CD4-positive, alpha-beta T cell (primary cell): ENCODE data around the gene COX11. TPM values are rescaled to one million over a fixed set of nuclear protein-coding genes. Genes with fewer than 3 reads are reported as not detected.
A peak's percentile ranks its signal among the peaks of the same experiment; 100 is the strongest.

Experiments used
- ATAC-seq: fragments of 200-7000 bp; cut with Tn5 transposase; one replicate; pipeline ENCODE4 v1.10.0; 2022; ENCODE audit warnings: mild to moderate bottlenecking; ENCODE audit not compliant: poor library complexity
- CTCF ChIA-PET: fragments of 350-600 bp; sonication (Branson Sonifier 250); formaldehyde crosslinking; loops from one replicate; lab custom pipeline; 2021; ENCODE audit warnings: antibody characterized with exemption, inconsistent platforms; lab: Charles Lee
- POLR2A ChIA-PET: fragments of 350-600 bp; sonication (Branson Sonifier 250); formaldehyde crosslinking; loops from one replicate; lab custom pipeline; 2021; ENCODE audit warnings: antibody characterized with exemption, inconsistent platforms; lab: Charles Lee
- DNase-seq, 14 experiments: peaks; one replicate each; pipeline ENCODE4 v3.0.0-alpha.2; 2013 to 2020; ENCODE audit warnings: mixed read lengths in 2 of 14
- H3K27ac ChIP-seq, 2 donors: one replicate each; pipeline versions ENCODE4 v1.5.1 to v1.7.0; 2013; ENCODE audit warnings: low read length in 2 of 2, low read depth in 1 of 2, mild to moderate bottlenecking in 1 of 2
- H3K27me3 ChIP-seq, 2 experiments: 1 replicate in 1 of 2; 2 replicates in 1 of 2; pipeline versions ENCODE4 v1.6.1 to v1.7.0; 2013; ENCODE audit warnings: low read length in 2 of 2, control low read depth in 1 of 2, mild to moderate bottlenecking in 1 of 2, moderate library complexity in 1 of 2; ENCODE audit not compliant: insufficient read depth in 2 of 2, control insufficient read depth in 1 of 2
- H3K36me3 ChIP-seq: one replicate; pipeline ENCODE4 v1.6.1; 2013; ENCODE audit warnings: low read length, control low read depth; ENCODE audit not compliant: insufficient read depth
- H3K4me1 ChIP-seq: one replicate; pipeline ENCODE4 v1.6.1; 2013; ENCODE audit warnings: low read length, control low read depth; ENCODE audit not compliant: insufficient read depth
- H3K4me3 ChIP-seq: one replicate; pipeline ENCODE4 v1.5.1; 2013; ENCODE audit warnings: mild to moderate bottlenecking, low read length, moderate library complexity
- H3K9me3 ChIP-seq, 2 experiments: 1 replicate in 1 of 2; 2 replicates in 1 of 2; pipeline versions ENCODE4 v1.6.1 to v1.7.0; 2013; ENCODE audit warnings: low read length in 2 of 2, mild to moderate bottlenecking in 2 of 2, control low read depth in 1 of 2, moderate library complexity in 1 of 2; ENCODE audit not compliant: control insufficient read depth in 1 of 2, insufficient read depth in 1 of 2
- H3K27ac Mint-ChIP-seq: one replicate; pipeline ENCODE4 v1.8.0; 2020; ENCODE audit warnings: mixed read lengths
- H3K27me3 Mint-ChIP-seq: one replicate; pipeline ENCODE4 v1.8.0; 2021; ENCODE audit warnings: mixed read lengths
- H3K36me3 Mint-ChIP-seq: one replicate; pipeline ENCODE4 v1.8.0; 2021; ENCODE audit warnings: low read depth, mixed read lengths
- H3K4me1 Mint-ChIP-seq: one replicate; pipeline ENCODE4 v1.8.0; 2021; ENCODE audit warnings: low read depth, mixed read lengths
- H3K4me3 Mint-ChIP-seq: one replicate; pipeline ENCODE4 v1.8.0; 2020; ENCODE audit warnings: mild to moderate bottlenecking, mixed read lengths
- H3K9me3 Mint-ChIP-seq: one replicate; pipeline ENCODE4 v1.8.0; 2020; ENCODE audit warnings: mixed read lengths
- CTCF ChIP-seq: fragments of 200-600 bp; IDR thresholded peaks from one replicate; pipeline ENCODE4 v1.8.0; 2022; ENCODE audit warnings: antibody characterized with exemption, mild to moderate bottlenecking
- intact Hi-C, 2 experiments: fragments of 100-400 bp; cut with DNase I in 1 of 2; cut with micrococcal nuclease in 1 of 2; formaldehyde crosslinking; loops; one replicate each; pipeline versions ENCODE4 v1.15.1 to v1.9.0; 2023 to 2025; cut with DNase I, micrococcal nuclease
- total RNA-seq, 174 experiments: library from RNA in 2 of 174; stranded (reverse) in 2 of 174; gene quantifications; one replicate each; pipeline ENCODE4 v1.2.3 and lab custom pipeline; 2021 to 2026

COX11 gene
- total RNA-seq, 2 experiments from 2014 or later = 24.1 to 30.3 TPM

GRCh38 chr17:54971147-54971546 is 2.7 kb upstream of the COX11 start:
- POLR2A ChIA-PET = interaction anchor here (0.5 kb wide), 1 partner anchor 21 kb away, joined by 3 read pairs; no protein-coding TSS in a partner anchor

GRCh38 chr17:54969658-54970572 is 1.5 kb upstream of the COX11 start:
- intact Hi-C loops = loop anchor here in 1 of 2 experiments (5.0 to 10.0 kb wide), 3 partner anchors 267 to 452 kb away; partner anchors contain the start of genes HLF and MMD
- CTCF ChIA-PET = no interaction called here

More at GRCh38 chr17:54971147-54971546, 2.7 kb upstream of the COX11 start:
- Mint-ChIP-seq H3K4me3 (no peak overlapping the region), H3K27me3 (no peaks in the 10 kb centered on the region), H3K9me3 (no peaks in the 10 kb centered on the region), H3K27ac (no peak overlapping the region), H3K4me1 (peaks cover 5% of the 10 kb centered on the region), H3K36me3 (peaks cover 6% of the 10 kb centered on the region)
- TF ChIP-seq CTCF = no peak
- CTCF ChIA-PET = no interaction called here
- Histone ChIP-seq H3K9me3 (no peaks in the 10 kb centered on the region), H3K27ac (no peak overlapping the region), H3K27me3 (no peaks in the 10 kb centered on the region), H3K4me3 (no peak overlapping the region), H3K4me1 (peaks cover 25% of the 10 kb centered on the region), H3K36me3 (no peaks in the 10 kb centered on the region)
- intact Hi-C loops = no loop called here
- ATAC-seq (no peak), DNase-seq (no peak)

GRCh38 chr17:54968988-54969332 is 506 bp upstream of the COX11 start:
- no peak for TF ChIP-seq CTCF
- ATAC-seq (peak; percentile 18), DNase-seq (peak in 4 of 14 experiments; percentile 7 to 36 (median 14))
- H3K9me3 ChIP-seq = no peaks in the 10 kb centered on the region
- Mint-ChIP-seq H3K36me3 (peaks cover 24% of the 10 kb centered on the region), H3K27ac (no peak overlapping the region), H3K27me3 (no peaks in the 10 kb centered on the region), H3K4me1 (peaks cover 5% of the 10 kb centered on the region), H3K9me3 (no peaks in the 10 kb centered on the region), H3K4me3 (no peak overlapping the region)
- H3K4me3 ChIP-seq = peak overlapping the region; percentile 92
- peaks cover 25% of the 10 kb centered on the region for H3K4me1 ChIP-seq
- peak overlapping the region; percentile 61 to 85 for H3K27ac ChIP-seq
- H3K27me3 ChIP-seq = no peaks in the 10 kb centered on the region
- H3K36me3 ChIP-seq = peaks cover 13% of the 10 kb centered on the region
- intact Hi-C loops = loop anchor here in 1 of 2 experiments (5.0 to 10.0 kb wide), 3 partner anchors 268 to 453 kb away; partner anchors contain the start of genes HLF and MMD
- ChIA-PET CTCF (no interaction called here), POLR2A (no interaction called here)

More at GRCh38 chr17:54969658-54970572, 1.5 kb upstream of the COX11 start:
- H3K9me3 ChIP-seq = no peaks in the 10 kb centered on the region
- peaks cover 25% of the 10 kb centered on the region for H3K4me1 ChIP-seq
- H3K27me3 ChIP-seq = no peaks in the 10 kb centered on the region
- no peaks in the 10 kb centered on the region for H3K9me3 Mint-ChIP-seq
- peaks cover 5% of the 10 kb centered on the region for H3K4me1 Mint-ChIP-seq
- H3K4me3 ChIP-seq = peak overlapping the region; percentile 92
- H3K36me3 Mint-ChIP-seq = peaks cover 16% of the 10 kb centered on the region
- no peak overlapping the region for H3K27ac Mint-ChIP-seq
- H3K4me3 Mint-ChIP-seq = peak overlapping the region; percentile 57
- peaks cover 3% of the 10 kb centered on the region for H3K36me3 ChIP-seq
- no peaks in the 10 kb centered on the region for H3K27me3 Mint-ChIP-seq
- POLR2A ChIA-PET = no interaction called here
- peak in 1 of 14 experiments; percentile 6 for DNase-seq
- no peak for ATAC-seq
- TF ChIP-seq CTCF = no peak
- peak overlapping the region in 1 of 2 donors; percentile 85 for H3K27ac ChIP-seq
